Nephron (organoid): ENCODE data around the gene ROBO1.
A peak's percentile ranks its signal among the peaks of the same experiment; 100 is the strongest.

Experiments
- H3K27ac Mint-ChIP-seq, 3 experiments: 2 replicates each; pipeline ENCODE4 v1.8.0; 2020; ENCODE audit warnings: mixed read lengths in 3 of 3, mild to moderate bottlenecking in 2 of 3, moderate library complexity in 1 of 3
- H3K27me3 Mint-ChIP-seq: 2 replicates; pipeline ENCODE4 v1.8.0; 2021; ENCODE audit warnings: low read depth, mild to moderate bottlenecking, moderate library complexity, mixed read lengths
- H3K36me3 Mint-ChIP-seq: 2 replicates; pipeline ENCODE4 v1.8.0; 2020; ENCODE audit warnings: low read depth, mixed read lengths
- H3K4me1 Mint-ChIP-seq: 2 replicates; pipeline ENCODE4 v1.8.0; 2020; ENCODE audit warnings: mixed read lengths
- H3K4me3 Mint-ChIP-seq, 3 experiments: 2 replicates each; pipeline ENCODE4 v1.8.0; 2020; ENCODE audit warnings: mild to moderate bottlenecking in 3 of 3, mixed read lengths in 3 of 3, moderate library complexity in 2 of 3
- H3K9me3 Mint-ChIP-seq: 2 replicates; pipeline ENCODE4 v1.8.0; 2020; ENCODE audit warnings: mixed read lengths
- CTCF ChIP-seq, 3 experiments: fragments of 200-600 bp; sonication (generic); IDR thresholded peaks; one replicate each; pipeline ENCODE4 v1.5.0; 2021; ENCODE audit warnings: antibody characterized with exemption in 3 of 3; ENCODE audit not compliant: unreplicated experiment in 3 of 3

ROBO1 gene

DNA sequence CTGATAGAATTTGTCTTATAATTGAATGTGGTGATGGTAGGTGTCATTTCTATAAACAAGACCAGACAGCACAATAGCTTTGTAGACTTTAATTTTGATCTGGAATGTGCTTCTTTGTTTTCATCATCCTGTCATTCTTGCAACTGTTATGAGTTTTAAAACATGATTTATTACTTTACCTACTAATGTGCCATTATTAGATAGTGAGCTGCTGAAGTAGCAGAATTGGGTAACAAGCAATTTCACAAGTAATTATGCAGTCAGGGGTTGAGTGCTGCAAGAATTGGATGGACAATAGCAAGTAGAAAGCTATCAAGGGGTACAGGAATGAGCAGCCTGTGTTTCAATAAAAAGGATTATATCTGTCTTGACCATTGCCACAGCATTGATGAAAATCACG, 975.6 kb downstream of the ROBO1 start:
- no peaks in the 10 kb centered on the region for H3K36me3 Mint-ChIP-seq
- H3K27ac Mint-ChIP-seq: peak overlapping the region; percentile 19 to 37 (median 31)
- no peak for TF ChIP-seq CTCF (IDR thresholded peaks at IDR 0.05; ENCODE audit: unreplicated experiment in 3 of 3)
- no peaks in the 10 kb centered on the region for H3K27me3 Mint-ChIP-seq
- H3K9me3 Mint-ChIP-seq: no peaks in the 10 kb centered on the region
- H3K4me3 Mint-ChIP-seq: no peak overlapping the region
- peaks cover 26% of the 10 kb centered on the region for H3K4me1 Mint-ChIP-seq

GRCh38 chr3:78791753-78792152, 976.0 kb downstream of the ROBO1 start:
- H3K4me3 Mint-ChIP-seq: no peak overlapping the region
- peak overlapping the region; percentile 19 to 37 (median 31) for H3K27ac Mint-ChIP-seq
- TF ChIP-seq CTCF (IDR thresholded peaks at IDR 0.05; ENCODE audit: unreplicated experiment in 3 of 3): no peak
- H3K4me1 Mint-ChIP-seq: peaks cover 21% of the 10 kb centered on the region
- no peaks in the 10 kb centered on the region for H3K9me3 Mint-ChIP-seq
- H3K27me3 Mint-ChIP-seq: no peaks in the 10 kb centered on the region
- no peaks in the 10 kb centered on the region for H3K36me3 Mint-ChIP-seq

- no peak overlapping the region for H3K27ac Mint-ChIP-seq
Observed at GRCh38 chr3:78788839-78789238, 979.0 kb downstream of the ROBO1 start.

DNA sequence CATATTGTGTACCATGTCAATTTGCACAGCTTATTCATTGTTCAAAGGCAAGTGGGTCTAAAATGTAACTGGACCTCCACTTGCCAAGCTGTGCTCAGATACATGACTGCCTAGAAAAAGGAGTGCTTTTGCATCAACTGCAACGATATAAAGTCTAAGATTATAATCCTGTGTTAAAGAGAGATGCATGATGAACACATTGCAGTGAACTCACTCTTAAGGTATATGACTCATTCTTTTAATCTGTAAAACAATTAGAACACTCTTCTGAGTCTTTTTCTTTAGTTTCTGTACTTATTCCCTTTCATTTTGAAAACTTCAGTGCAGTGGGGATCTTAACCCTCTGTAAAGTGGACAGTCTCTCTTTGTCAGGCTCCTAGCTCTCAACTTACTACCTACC, 982.8 kb downstream of the ROBO1 start:
- Mint-ChIP-seq H3K4me3 (no peak overlapping the region), H3K4me1 (no peaks in the 10 kb centered on the region), H3K36me3 (peaks cover 15% of the 10 kb centered on the region), H3K27me3 (no peaks in the 10 kb centered on the region), H3K27ac (peak overlapping the region in 1 of 3 experiments; percentile 31), H3K9me3 (peaks cover 7% of the 10 kb centered on the region)
- TF ChIP-seq CTCF (IDR thresholded peaks at IDR 0.05; ENCODE audit: unreplicated experiment in 3 of 3): no peak

More at GRCh38 chr3:78788839-78789238, 979.0 kb downstream of the ROBO1 start:
- H3K4me3 Mint-ChIP-seq: no peak overlapping the region
- peaks cover 5% of the 10 kb centered on the region for H3K36me3 Mint-ChIP-seq
- H3K27me3 Mint-ChIP-seq: no peaks in the 10 kb centered on the region
- TF ChIP-seq CTCF (IDR thresholded peaks at IDR 0.05; ENCODE audit: unreplicated experiment in 3 of 3): no peak
- H3K4me1 Mint-ChIP-seq: peaks cover 12% of the 10 kb centered on the region
- H3K9me3 Mint-ChIP-seq: no peaks in the 10 kb centered on the region

DNA sequence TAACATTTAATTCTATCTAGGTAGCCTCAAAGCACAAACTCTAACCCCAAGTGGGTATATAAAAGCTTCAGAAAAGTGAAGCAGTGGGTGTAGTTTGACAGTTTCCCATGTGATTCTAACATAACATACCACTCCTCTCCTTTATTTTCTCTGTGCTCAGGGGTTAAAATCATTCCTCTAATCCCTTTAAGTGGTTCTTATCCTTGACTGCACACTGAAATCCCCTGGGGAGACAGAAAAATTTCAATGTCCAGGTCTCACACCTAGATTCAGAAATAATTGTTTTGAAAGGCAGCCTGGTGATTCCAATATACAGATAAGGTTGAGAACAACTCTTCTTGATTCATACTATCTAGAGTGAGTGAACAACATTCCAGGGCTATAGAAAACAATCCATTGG, 986.4 kb downstream of the ROBO1 start:
- TF ChIP-seq CTCF (IDR thresholded peaks at IDR 0.05; ENCODE audit: unreplicated experiment in 3 of 3): no peak
- H3K4me3 Mint-ChIP-seq: no peak overlapping the region

GRCh38 chr3:78765671-78766485, 1001.9 kb downstream of the ROBO1 start:
- Mint-ChIP-seq H3K36me3 (peaks cover 19% of the 10 kb centered on the region), H3K27ac (peak overlapping the region; percentile 21 to 61 (median 22)), H3K4me3 (no peak overlapping the region), H3K9me3 (peaks cover 18% of the 10 kb centered on the region), H3K27me3 (no peaks in the 10 kb centered on the region), H3K4me1 (peaks cover 14% of the 10 kb centered on the region)
- TF ChIP-seq CTCF (IDR thresholded peaks at IDR 0.05; ENCODE audit: unreplicated experiment in 3 of 3): no peak

More for the DNA sequence above, 986.4 kb downstream of the ROBO1 start:
- no peak overlapping the region for H3K27ac Mint-ChIP-seq
- peaks cover 32% of the 10 kb centered on the region for H3K36me3 Mint-ChIP-seq
- H3K9me3 Mint-ChIP-seq: peaks cover 27% of the 10 kb centered on the region
- no peaks in the 10 kb centered on the region for H3K4me1 Mint-ChIP-seq
- H3K27me3 Mint-ChIP-seq: no peaks in the 10 kb centered on the region
